ENCODE data around the gene MARVELD1.
"Not testable (repeated sequence)": the region's sequence is repeated elsewhere in the genome, so short reads cannot be mapped to it uniquely, and the experiment has no call there.

The MARVELD1 gene

DNA sequence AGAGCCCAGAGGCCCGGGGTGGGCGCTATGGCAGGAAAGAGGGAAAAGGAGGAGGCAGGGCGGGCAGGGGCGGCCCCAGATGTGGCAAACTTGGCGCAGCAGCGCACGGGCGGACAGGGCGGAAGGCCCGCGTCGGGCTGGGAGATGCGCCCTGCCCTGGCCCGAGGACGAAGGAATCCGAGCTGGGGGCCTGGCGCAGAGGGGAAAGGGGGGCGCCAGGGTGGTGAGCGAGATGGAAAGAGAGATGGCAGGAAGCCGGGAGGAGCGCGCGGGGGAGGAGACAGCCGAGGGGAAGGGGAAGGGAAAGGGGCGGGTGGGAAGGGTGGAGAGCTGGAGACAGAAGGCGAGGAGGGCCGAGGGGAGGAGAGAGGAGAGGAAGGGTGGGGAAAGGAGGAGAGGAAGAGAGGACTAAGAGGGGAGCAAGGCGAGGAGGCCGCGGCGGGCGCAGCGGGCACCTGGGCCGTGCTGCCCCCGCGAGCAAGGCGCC is at the start of gene MARVELD1:
Gene MARVELD1 (plus strand): TSS at position 392 of the 487 bp plus-strand sequence. CDS start 147 bp downstream, outside the sequence.
- DNase-seq, result peak; percentile 19

DNA sequence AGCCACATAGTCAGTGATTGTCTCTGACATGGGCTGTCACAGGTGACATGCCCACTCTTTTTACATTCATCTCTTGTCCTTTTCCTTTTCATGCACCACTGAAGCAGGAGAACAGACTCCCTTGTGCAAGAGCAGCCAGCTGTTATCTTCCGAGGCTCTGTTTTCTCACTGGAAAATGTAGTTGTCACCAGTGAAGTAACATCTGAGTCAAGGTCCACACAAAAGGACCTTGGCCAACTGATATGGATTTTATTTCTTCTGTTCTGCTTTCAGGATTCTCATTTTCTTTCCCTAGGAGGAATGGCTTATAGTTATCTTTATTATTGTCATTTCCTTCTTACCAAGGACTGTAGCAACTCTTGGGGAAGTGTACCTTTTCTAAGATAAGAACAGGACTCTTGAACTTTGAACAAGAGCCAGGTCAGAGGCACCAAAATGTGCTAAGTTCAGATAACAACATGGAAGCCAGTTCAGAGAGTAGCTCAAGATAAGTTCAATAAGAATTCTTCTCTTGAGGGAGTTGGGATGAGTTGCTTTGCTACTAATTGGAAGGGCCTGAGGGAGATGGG is 49.2 kb upstream of the MARVELD1 start:
- no peak for DNase-seq

DNA sequence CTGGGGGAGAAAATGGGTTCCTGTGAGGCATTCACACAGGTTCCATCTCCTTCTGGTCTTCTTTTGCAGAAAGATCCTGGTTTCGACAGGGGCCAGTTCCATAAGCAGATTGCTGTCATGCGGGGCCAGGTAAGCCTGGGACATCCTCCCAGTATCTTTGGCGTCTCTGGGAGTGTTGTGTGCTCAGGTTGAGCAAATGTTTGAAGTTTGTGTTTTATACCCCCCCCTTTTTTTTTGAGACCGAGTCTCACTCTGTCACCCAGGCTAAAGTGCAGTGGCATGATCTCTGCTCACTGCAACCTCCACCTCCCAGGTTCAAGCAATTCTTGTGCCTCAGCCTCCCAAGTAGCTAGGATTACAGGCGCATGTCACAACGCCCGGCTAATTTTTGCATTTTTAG is 46.5 kb upstream of the MARVELD1 start:
- no peak for DNase-seq

DNA sequence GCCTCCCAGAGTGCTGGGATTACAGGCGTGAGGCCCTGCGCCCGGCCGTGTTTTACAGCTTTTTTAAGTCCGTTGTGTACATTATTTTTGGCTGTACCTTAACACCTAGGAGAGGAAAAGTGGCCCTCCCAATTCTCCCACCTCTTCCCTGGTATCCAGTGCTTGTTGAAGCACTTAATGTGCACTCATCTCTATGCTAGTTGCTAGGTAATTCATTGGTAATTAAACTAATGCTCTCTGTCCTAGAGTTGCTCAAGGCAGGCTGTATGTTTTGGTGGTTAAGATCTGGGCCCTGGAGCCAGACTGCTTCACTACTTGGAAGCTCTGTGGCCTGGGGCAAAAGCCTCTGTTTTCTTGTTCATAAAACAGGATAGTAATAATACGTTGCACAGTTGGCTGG is 46.1 kb upstream of the MARVELD1 start:
- DNase-seq, result no peak

DNA sequence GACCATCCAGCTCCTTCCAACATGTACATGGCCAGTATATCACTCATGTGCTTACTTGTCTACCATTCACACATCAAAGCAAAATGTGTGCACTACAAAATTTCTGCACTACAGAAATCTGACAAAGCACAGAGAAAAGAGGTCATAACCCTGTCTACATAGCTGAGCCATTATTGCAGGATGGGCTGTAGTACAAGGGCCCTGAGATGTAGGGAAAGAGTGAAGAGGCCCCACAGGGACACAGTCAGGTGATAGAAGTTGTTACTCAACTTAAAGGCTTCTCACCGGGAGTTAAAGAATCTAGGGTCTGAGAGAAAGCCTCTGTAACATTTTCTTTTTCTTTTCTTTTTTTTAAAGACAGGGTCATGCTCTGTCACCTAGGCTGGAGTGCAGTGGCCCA is 44.0 kb upstream of the MARVELD1 start:
- no peak for DNase-seq

DNA sequence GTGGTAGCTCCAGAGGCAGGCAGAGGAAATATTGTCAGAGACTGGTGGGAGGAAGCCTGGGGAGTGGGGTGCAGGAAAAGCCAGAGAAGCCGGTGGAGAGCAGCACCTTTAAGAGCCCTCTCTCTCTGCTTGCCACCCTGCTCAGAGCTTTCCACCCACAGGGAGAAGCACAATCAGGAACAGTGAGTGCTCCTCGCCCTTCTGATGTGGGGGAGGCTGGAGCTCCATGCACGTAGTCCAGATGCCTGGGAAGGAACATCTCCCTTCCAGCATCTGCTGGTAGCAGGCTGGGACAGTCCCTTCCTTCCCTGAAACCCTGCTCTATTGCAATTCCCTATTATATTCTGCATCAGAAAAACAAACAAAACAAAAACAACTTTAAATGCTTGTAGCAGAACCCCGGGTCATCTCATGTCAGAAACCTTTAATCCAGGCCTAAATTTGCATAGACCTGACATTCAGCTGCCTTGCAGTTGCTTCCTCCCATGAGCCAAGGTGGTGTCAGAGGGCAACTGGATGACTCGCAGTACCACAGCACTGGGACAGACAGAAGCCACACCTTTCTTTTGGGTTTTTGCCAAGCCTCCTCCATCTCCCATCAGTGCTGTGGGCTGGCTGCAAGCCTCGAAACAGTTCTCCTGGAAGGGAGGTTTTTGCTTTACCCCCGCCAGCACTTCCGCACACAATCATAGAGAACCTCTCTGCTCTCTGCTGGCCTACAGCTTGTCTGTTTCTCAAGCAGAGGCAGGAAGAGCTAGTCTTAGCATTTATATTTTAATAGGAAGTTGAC is 39.6 kb upstream of the MARVELD1 start:
- DNase-seq, result no peak

DNA sequence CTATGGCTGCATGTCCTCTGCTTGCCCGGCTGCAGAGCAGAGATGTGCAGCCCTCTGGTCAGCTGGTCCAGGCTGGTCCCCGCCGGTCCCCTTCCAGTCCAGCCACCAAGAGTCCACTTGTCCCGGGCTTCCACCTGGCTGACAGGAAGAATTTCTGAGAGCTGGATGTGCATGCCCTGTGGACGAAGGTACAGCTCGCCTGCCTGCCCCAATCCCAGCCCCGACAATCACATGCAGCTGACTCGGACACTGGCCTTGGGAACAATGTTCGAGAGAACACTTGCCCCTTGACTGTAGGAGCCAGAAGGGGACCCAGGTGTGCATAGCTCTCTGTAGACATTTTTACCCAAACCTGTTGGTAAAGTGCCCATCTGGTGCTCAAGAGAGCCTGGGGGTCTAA is 38.3 kb upstream of the MARVELD1 start:
- no peak for DNase-seq

DNA sequence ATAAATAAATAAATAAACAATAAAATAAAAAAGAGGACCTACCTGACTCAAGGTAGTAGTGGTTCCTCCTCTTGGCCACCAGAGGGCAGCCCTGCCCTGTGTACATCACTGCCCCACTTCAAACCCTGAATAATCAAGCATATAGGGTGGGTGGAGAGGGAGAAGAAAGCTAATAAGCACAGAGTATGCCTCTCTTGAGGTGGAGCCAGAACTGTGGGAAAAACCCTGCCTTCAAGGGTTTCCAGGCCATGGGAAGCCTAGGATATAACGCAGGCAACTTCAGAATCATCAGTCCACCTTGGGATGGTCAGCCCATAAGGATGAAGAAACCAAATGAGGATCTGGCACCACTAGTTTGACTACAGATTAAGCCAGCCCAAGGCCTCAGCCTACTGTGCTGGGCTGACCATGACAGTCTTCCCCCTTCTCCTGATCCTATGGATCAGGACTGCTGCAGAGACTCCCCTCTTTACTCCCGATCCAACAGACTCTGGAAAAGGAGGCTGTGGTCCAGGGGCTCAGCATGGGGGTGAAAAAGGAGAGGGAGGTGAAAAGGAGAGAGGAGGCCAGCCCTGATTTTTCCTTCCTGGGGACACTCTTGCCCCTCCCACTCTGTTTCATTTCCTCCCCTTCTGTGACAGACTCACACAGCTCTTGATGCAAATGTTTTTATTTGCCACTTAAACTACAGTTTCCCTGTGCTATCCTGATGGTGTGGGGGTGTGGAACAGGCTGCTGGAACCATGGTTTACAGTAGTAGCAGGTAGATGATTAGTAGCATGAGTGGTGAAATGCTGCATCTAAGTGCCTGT is 36.6 kb upstream of the MARVELD1 start:
- DNase-seq, result peak; percentile 30

DNA sequence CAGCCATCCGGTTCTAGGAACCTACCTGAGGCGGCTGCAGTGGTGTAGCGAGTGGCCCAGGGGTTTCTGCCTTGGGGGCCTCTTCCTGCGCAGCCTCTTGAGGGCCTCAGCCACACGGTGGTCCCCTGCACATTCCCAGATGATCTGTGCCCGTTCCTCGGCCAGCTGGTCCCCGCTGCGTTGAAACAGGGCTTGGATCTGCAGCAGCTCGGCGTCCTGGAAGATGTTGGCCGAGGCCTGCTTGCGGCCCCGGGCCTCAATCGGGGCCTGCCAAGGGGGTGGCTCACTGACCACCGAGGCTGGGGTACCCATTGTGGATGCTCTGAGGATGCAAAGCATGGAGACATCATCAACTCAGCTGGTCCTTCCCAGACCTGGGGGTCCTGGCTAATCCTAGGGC is 33.9 kb upstream of the MARVELD1 start:
- no peak for DNase-seq

DNA sequence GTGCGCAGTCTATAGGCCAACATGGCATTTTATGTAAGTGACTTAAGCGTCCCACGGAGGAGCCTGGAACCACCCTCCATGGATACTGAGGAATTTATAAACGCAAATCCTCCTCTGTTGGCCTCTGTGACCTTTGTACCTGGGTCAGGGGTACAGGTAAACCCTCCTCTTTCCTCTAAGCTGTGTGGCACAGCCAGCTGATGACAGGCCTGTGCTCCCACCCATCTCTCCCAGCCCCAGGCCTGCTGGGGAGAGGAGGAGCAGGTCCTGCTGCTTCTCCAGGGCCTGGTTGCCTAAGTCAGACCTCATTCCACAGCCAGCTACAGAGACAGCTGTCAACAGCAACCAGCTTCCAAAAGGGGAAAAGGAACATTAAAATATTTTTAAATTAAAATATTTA is 31.5 kb upstream of the MARVELD1 start:
- DNase-seq, result no peak

DNA sequence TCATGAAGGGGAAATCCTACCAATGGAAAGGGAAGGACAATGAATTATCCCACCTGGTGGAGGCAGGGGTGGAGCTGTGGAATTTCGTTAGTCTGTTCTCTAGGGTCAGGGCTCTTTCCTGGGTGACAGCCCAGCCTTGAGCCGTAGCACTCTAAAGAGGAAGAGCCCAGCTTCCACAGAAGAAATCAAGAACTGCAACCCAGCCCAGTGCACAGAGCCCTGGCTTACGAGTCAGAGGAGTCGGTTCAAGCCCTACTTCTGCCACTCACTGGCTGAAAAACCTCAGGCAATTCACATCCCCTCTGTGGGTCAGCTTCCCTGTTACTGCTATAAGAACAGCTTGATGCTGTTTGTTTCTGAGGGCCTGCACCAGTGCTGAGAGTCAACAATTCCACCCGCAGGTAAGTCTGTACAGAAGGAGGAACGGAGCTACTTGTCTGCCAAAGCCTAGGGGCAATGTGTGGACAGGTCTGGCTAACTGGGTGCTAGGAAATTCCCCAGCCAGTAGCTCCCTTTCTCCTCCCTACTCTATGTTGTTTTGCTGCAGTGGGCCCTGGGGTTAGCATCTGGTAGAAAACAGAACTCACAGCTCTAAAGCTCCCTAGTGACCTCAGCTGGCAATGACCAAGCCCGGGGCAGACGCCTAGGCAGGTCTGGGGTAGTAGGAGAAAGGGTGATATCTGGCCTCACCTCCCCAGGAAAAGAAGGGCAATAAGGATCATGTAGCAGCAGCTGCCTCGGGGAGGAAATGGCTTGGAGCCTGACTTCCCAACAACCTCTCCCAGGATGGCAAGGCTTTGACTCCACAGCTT is 29.8 kb upstream of the MARVELD1 start:
- DNase-seq, result no peak

DNA sequence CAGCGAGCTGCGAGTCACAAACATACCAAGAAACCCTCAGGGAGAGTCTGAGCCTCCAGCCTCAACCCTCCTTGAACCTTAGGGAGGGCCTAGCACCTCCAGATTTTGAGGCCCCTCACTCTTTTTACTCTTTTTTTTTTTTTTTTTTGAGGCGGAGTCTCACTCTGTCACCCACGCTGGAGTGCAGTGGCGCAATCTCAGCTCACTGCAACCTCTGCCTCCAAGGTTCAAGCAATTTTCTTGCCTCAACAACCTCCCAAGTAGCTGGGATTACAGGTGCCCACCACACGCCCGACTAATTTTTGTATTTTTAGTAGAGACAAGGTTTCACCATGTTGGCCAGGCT is 29.2 kb upstream of the MARVELD1 start:
- DNase-seq, result not testable (repeated sequence)

DNA sequence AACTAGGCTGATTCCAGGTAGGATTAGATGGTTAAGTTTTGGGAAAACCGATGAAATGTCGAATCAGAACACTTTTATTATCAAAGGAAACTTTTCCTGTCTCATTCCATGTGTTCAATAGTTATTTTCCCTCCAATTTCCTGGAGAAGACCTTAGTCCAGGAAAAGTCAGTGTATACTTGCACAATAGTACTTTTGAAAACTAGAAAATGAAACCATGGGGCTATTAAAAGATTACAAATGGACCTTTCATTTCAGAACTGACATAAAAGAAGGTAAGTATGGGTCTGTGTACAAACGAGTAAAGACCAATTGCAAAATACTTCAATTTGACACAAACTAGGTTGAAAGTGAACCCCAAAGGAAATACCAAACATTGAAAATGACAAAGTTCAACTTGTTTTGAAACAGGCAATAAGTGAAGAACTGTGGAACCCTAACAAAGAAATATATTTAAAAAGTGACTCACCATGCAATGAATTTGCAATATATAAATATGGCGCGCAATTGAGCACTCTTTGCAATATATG is 28.6 kb upstream of the MARVELD1 start:
- DNase-seq, result no peak

DNA sequence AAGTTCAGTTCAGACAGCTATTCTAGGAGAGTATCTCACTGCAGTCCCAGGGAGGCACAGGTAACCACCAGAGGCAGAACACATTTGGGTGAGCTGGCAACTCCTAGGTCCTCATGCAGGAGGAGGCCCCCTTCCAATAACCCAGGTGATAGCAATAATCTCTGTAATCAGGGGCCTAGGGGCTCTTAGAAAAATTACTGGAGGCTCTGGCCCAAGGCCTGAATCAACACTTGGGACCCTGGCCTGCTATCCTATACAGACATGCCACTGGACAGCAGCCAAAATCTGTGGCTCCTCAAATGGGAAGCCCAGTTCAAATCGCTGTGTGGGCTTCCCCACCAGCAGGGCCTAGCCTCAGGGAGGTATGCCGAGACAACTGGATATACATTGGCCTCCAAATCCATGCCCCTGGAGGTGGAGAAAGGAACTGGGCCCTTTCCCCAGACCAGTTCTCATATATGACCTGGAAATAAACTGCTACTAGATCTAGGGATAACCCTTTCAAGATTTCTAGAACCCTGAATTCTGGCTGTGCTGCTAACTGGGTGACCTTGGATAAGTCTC is 28.1 kb upstream of the MARVELD1 start:
- DNase-seq, result no peak

DNA sequence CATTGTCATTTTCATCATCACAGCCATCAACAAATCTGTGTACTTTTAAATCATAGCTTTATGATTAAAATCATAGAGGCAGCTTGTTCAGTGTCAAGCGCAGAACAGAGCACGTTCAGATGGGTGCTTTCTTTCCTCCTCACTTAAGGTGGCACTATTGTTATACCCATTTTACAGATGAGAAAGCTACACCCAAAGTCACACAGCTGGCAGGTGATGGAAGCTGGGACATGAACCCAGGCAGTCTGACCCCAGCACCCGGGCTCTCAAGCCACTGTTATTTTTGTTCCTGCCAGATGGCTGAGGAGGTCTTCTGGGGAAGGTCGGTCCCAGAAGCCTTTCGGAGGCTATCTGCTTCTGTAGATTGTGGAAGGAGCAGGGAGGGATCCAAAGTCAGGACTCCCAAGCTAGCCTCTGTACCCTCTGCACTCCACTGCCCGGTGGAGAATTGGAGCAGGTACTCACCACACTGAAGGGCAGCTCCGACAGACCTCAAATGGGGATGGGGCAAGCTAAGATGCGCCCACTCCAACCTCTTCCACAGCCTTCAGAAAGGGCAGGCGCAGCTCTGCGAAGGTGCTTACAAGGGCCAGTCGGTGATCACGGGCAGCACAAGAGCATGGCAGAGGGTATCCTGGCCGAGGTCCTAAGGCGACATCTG is 27.1 kb upstream of the MARVELD1 start:
- no peak for DNase-seq

DNA sequence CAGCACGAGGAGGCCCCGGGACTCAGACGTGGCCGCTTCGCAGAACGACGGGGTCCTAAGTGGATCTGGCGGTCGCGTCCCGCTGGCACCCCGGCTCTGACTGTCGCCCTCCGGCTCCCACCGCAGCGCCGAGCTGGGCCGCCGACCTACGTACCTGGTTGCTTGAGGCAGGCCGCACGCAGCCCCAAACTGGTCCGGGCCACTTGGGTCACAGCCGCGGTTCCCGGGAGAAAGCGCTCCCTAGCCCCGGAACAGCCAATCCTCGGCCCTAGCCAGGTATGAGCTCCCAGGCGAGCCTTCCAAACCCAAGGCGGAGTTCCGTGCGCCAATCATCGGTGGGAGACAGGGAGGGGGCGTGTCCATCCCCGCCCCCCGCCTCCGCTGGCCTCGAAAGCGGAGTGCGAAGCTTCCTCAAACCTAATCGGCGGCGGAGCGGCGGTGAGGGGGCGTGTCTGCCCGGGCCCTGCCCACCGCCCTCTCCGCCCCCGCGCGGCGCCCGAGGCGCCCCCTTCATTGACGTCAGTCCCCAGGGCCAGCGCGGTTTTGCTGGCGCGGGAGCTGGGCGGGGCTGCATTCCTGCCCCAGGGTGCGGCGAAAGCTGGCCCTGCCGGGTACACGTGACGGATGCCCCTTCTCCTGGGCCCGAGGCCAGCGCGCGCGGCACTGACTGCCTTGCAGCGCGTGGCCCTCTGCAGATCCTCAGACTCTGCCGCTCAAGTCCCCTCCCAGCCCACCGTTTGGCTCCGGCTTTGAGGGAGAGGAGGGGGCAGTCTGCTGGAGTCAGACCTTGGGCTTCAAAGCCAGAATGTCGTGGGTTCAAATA is 26.4 kb upstream of the MARVELD1 start, which contains the start of gene AVPI1:
Gene AVPI1 (minus strand): TSS at position 280 of the 823 bp plus-strand sequence. CDS start 7,336 bp downstream, outside the sequence.
- DNase-seq, result peak; percentile 96

DNA sequence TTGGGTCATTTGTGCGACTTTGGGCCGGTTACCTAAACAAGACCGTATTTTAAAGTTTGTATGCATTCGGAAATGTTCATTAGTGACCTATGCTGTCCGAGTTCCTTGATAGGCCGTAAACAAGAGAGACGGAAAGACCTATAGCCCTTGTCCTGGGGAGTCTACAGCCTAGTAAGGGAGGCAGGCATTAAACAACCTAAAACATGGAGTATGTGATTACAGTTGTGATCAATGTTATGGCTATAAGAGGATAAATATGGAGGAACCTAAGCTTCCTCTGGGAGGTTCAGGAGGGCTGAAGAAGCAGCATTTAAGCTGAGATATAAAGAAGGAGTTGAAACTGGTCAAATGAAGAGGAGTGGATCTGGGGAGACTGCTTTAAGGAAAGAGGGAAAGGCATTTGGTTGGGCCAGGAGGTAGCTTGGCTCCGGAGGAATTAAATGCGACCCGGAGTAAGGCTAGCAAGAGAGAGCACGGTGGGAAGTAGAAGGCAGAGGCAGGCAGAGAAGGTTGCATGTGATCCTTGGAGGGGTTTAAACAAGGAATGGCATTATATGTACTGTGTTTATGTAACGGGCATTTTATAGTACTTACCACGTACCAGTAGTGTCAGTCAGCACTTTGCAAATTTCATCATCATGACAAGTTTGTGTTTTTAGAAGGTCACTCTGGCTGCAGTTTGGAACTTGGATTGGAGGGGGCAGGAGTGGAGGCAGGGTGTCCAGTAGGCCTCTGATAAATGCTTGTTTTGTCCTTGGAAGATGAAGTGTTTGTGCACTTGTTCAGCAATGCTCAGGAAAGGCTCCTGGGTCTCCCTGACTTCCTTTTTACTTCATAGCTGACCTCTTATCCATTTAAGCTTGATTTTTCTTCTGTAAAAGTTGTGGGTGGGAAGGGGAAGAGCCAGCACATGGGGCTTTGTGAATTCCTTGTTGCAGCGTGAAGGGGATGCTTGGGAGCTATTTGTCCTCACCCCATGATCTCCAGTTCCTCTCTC is 25.4 kb upstream of the MARVELD1 start:
- DNase-seq, result no peak

DNA sequence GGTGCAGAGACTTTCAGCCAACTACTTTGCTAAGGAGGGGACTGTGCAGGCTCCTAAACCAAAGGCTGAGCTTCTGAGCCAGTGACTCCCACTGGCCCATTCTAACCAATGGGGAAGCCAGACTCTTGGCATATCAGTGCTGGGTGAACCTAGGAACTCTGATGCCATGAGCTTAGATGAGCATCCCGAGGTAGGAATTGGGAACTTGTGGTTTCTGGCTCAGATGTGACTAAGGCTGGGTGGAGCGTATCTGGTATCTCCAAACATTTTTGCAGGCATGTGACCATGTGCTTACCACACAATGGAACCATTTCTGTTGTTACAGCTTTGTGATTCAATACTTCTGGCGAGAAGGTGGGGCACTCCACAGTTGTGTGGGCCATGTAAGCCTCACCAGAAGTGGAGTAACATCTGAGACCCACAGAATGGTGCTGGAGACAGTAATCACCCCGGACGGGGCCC is 23.9 kb upstream of the MARVELD1 start:
- no peak for DNase-seq

DNA sequence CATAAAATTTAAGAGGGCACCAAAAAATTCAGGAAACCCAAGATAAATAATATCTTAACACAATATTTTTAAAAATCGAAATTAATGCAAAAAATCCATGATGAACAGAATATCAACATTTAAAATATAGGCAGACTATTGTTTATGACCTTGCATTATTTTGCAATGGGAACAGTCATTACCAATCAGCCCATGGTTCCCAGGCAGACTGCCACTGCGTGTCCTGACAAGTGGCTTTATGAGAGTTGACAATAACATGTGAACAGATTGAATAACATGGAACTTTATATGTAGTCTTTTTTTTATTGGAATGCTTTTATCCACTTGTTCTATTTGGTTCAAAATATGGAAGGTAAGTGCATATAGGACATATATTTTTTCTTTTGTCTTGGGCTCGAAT is 23.4 kb upstream of the MARVELD1 start:
- no peak for DNase-seq
